ENCODE data around the gene SPRED2.

DNA sequence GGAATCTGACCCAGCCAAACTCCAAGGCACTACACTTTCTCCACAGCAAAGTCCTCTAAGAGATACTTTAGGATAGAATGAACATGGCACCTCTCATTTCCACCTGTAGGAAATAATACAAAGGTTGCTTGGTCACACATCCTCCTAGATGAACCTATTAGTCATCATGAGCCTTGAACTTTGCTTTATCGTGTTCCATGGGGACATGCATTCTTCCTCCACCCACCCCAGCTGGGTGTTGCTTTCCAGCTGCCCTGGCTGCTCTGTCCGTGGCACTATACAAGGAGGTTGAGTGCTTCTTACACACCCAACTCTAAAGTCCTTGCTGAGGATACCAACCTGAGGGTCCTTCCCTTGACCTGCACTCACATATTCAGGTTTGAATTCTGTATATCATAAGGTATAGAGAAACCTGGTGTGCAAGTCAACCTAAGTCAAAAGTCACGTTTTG, 52.7 kb downstream of the SPRED2 start:
- peak; percentile 60 for TF ChIP-seq EP300 (IDR thresholded peaks at IDR 0.05; ENCODE audit: low read depth)
- TF ChIP-seq, protein P1, sequence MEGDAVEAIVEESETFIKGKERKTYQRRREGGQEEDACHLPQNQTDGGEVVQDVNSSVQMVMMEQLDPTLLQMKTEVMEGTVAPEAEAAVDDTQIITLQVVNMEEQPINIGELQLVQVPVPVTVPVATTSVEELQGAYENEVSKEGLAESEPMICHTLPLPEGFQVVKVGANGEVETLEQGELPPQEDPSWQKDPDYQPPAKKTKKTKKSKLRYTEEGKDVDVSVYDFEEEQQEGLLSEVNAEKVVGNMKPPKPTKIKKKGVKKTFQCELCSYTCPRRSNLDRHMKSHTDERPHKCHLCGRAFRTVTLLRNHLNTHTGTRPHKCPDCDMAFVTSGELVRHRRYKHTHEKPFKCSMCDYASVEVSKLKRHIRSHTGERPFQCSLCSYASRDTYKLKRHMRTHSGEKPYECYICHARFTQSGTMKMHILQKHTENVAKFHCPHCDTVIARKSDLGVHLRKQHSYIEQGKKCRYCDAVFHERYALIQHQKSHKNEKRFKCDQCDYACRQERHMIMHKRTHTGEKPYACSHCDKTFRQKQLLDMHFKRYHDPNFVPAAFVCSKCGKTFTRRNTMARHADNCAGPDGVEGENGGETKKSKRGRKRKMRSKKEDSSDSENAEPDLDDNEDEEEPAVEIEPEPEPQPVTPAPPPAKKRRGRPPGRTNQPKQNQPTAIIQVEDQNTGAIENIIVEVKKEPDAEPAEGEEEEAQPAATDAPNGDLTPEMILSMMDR (IDR thresholded peaks at IDR 0.05), result peak in 2 of 5 experiments; percentile 34 to 65
